IMR-90 (cell line): ENCODE data around the gene ZNF341. TPM values are rescaled to one million over a fixed set of nuclear protein-coding genes. Genes with fewer than 3 reads are reported as not detected.

Experiments used
- ATAC-seq: fragments of 200-7000 bp; cut with Tn5 transposase; 2 replicates; pipeline ENCODE4 v1.9.1; 2020; ENCODE audit warnings: low read depth, mild to moderate bottlenecking, moderate library complexity
- BruUV-seq: library from RNA; stranded (reverse); fragments of 400-500 nt; replicated peaks from 2 replicates; lab custom pipeline; 2021; lab: Mats Ljungman, UMichigan
- CTCF ChIA-PET: fragments of 300-600 bp; formaldehyde crosslinking; extraction: SDS; loops from one replicate; lab custom pipeline; 2021; ENCODE audit warnings: antibody characterized with exemption; lab: Yijun Ruan, JAX
- POLR2A ChIA-PET: fragments of 300-600 bp; sonication (Branson Sonifier 250); formaldehyde crosslinking; loops from one replicate; lab custom pipeline; 2022; ENCODE audit warnings: antibody characterized with exemption; ENCODE audit not compliant: unreplicated experiment; lab: Charles Lee
- DNase-seq: peaks from one replicate; pipeline ENCODE4 v3.0.0; 2013
- H2AFZ ChIP-seq: replicated peaks from 2 replicates; pipeline ENCODE3; 2013; ENCODE audit warnings: low read length, mild to moderate bottlenecking; ENCODE audit not compliant: poor library complexity
- H2AK5ac ChIP-seq: 2 replicates; pipeline ENCODE4 v1.6.1; 2013; ENCODE audit warnings: low read depth, low read length, inconsistent platforms
- H2AK9ac ChIP-seq: replicated peaks from 2 replicates; pipeline ENCODE3; 2013; ENCODE audit warnings: mild to moderate bottlenecking, low read depth, low read length, moderate library complexity; ENCODE audit not compliant: poor library complexity
- H2BK120ac ChIP-seq: 2 replicates; pipeline ENCODE4 v1.6.1; 2013; ENCODE audit warnings: low read depth, low read length, inconsistent platforms
- H2BK15ac ChIP-seq: 3 replicates; pipeline ENCODE4 v1.6.1; 2013; ENCODE audit warnings: low read depth, low read length, inconsistent platforms
- H2BK20ac ChIP-seq: 2 replicates; pipeline ENCODE4 v1.6.1; 2013; ENCODE audit warnings: low read depth, mild to moderate bottlenecking, inconsistent platforms, low read length, moderate library complexity
- H2BK5ac ChIP-seq: 2 replicates; pipeline ENCODE4 v1.6.1; 2013; ENCODE audit warnings: mild to moderate bottlenecking, low read depth, low read length, inconsistent platforms; ENCODE audit not compliant: poor library complexity, severe bottlenecking
- H3K14ac ChIP-seq: replicated peaks from 2 replicates; pipeline ENCODE4 v1.6.1; 2013; ENCODE audit warnings: low read depth, low read length, inconsistent platforms
- H3K18ac ChIP-seq: 2 replicates; pipeline ENCODE4 v1.6.1; 2013; ENCODE audit warnings: low read depth, low read length, control low read depth
- H3K23ac ChIP-seq: 2 replicates; pipeline ENCODE4 v1.6.1; 2013; ENCODE audit warnings: low read depth, low read length, inconsistent platforms
- H3K27ac ChIP-seq: 2 replicates; pipeline ENCODE4 v1.5.1; 2013; ENCODE audit warnings: mild to moderate bottlenecking, control low read depth, low read length; ENCODE audit not compliant: insufficient read depth
- H3K27me3 ChIP-seq: 2 replicates; pipeline ENCODE4 v1.6.1; 2013; ENCODE audit warnings: low read length; ENCODE audit not compliant: control insufficient read depth, insufficient read depth
- H3K36me3 ChIP-seq: 2 replicates; pipeline ENCODE4 v1.6.1; 2013; ENCODE audit warnings: low read length, mixed read lengths; ENCODE audit not compliant: control insufficient read depth, insufficient read depth
- H3K4ac ChIP-seq: 2 replicates; pipeline ENCODE4 v1.6.1; 2013; ENCODE audit warnings: low read depth, low read length, inconsistent platforms
- H3K4me1 ChIP-seq: 2 replicates; pipeline ENCODE4 v1.6.1; 2013; ENCODE audit warnings: low read length, mixed read lengths; ENCODE audit not compliant: control insufficient read depth, insufficient read depth
- H3K4me2 ChIP-seq: 2 replicates; pipeline ENCODE4 v1.6.1; 2013; ENCODE audit warnings: low read depth, mild to moderate bottlenecking, control low read depth, low read length, moderate library complexity
- H3K4me3 ChIP-seq: 2 replicates; pipeline ENCODE4 v1.5.1; 2013; ENCODE audit warnings: low read depth, mild to moderate bottlenecking, control low read depth, low read length, moderate library complexity; ENCODE audit not compliant: insufficient read depth
- H3K56ac ChIP-seq: 2 replicates; pipeline ENCODE4 v1.6.1; 2013; ENCODE audit warnings: low read length, inconsistent platforms; ENCODE audit not compliant: insufficient read depth; ENCODE audit errors: extremely low read depth
- H3K79me1 ChIP-seq, 2 experiments: 2 replicates each; pipeline ENCODE4 v1.6.1; 2013; ENCODE audit warnings: low read length in 2 of 2, inconsistent platforms in 1 of 2, low read depth in 1 of 2
- H3K9ac ChIP-seq: 2 replicates; pipeline ENCODE4 v1.6.1; 2013; ENCODE audit warnings: low read depth, low read length, control low read depth
- H3K9me1 ChIP-seq: 2 replicates; pipeline ENCODE4 v1.6.1; 2013; ENCODE audit warnings: low read length, inconsistent platforms; ENCODE audit not compliant: insufficient read depth
- H3K9me3 ChIP-seq: 2 replicates; pipeline ENCODE4 v1.6.1; 2013; ENCODE audit warnings: low read length; ENCODE audit not compliant: control insufficient read depth, insufficient read depth
- H4K20me1 ChIP-seq: 2 replicates; pipeline ENCODE4 v1.6.1; 2013; ENCODE audit warnings: low read length, inconsistent platforms; ENCODE audit not compliant: insufficient read depth
- H4K5ac ChIP-seq: 2 replicates; pipeline ENCODE4 v1.6.1; 2013; ENCODE audit warnings: mild to moderate bottlenecking, low read depth, low read length, control low read depth
- H4K8ac ChIP-seq, 2 experiments: 2 replicates each; pipeline ENCODE4 v1.6.1; 2013; ENCODE audit warnings: low read depth in 2 of 2, low read length in 2 of 2, control low read depth in 1 of 2, inconsistent platforms in 1 of 2
- H4K91ac ChIP-seq: 2 replicates; pipeline ENCODE4 v1.6.1; 2013; ENCODE audit warnings: low read depth, low read length, inconsistent platforms; ENCODE audit not compliant: insufficient read depth
- BHLHE40 ChIP-seq: fragments of 150-350 bp; IDR thresholded peaks from 2 replicates; pipeline ENCODE4 v1.6.1; 2016; ENCODE audit warnings: mild to moderate bottlenecking, low read depth, low read length
- CEBPB ChIP-seq: IDR thresholded peaks from 2 replicates; pipeline ENCODE4 v1.6.1; 2012; ENCODE audit warnings: low read depth, low read length, improper control_type of control experiment
- CHD1 ChIP-seq: IDR thresholded peaks from 2 replicates; pipeline ENCODE4 v1.6.1; 2012; ENCODE audit warnings: low read depth, low read length, improper control_type of control experiment
- FOS ChIP-seq: fragments of 150-350 bp; IDR thresholded peaks from 2 replicates; pipeline ENCODE4 v1.6.1; 2016; ENCODE audit warnings: low read depth, low read length
- NFE2L2 ChIP-seq: fragments of 150-350 bp; IDR thresholded peaks from 2 replicates; pipeline ENCODE4 v1.6.1; 2016; ENCODE audit warnings: low read depth, mild to moderate bottlenecking, low read length
- RAD21 ChIP-seq: IDR thresholded peaks from 2 replicates; pipeline ENCODE4 v1.6.1; 2012; ENCODE audit warnings: low read length, improper control_type of control experiment
- RCOR1 ChIP-seq: IDR thresholded peaks from 2 replicates; pipeline ENCODE4 v1.6.1; 2012; ENCODE audit warnings: mild to moderate bottlenecking, low read length, improper control_type of control experiment; ENCODE audit not compliant: insufficient replicate concordance
- RFX5 ChIP-seq: IDR thresholded peaks from 2 replicates; pipeline ENCODE4 v1.8.0; 2012; ENCODE audit warnings: low read depth, mild to moderate bottlenecking, low read length, moderate library complexity
- WGBS, 2 experiments: methylation state at CpG; one replicate each; pipeline versions ENCODE4 v1.1.5 to v1.1.7; 2013; ENCODE audit warnings: missing lambda C conversion rate in 2 of 2; ENCODE audit not compliant: insufficient read length in 1 of 2; ENCODE audit errors: extremely low coverage in 2 of 2; 5-methylcytosine and 5-hydroxymethylcytosine counted together
- dilution Hi-C: fragments of 300-500 bp; cut with HindIII; formaldehyde crosslinking; loops from one replicate; pipeline ENCODE4 v1.14.3; 2018; ENCODE audit warnings: low sequenced_read_pairs; ENCODE audit not compliant: unreplicated experiment
- in situ Hi-C: fragments of 300-500 bp; cut with MboI; formaldehyde crosslinking; loops from 3 replicates; pipeline ENCODE4 v1.14.3; 2019; ENCODE audit warnings: low sequenced_read_pairs, inconsistent platforms, mixed read lengths
- intact Hi-C: fragments of 100-400 bp; cut with micrococcal nuclease; formaldehyde crosslinking; loops from 2 replicates; pipeline ENCODE4 v1.10.0; 2022
- polyA plus RNA-seq, 3 experiments: library from polyadenylated mRNA; depleted of rRNA; stranded (reverse); fragments of >200 nt; gene quantifications; 2 replicates each; pipeline ENCODE4 v1.2.3, GENCODE V29; 2012; ENCODE audit warnings: low replicate concordance in 1 of 3
- total RNA-seq: library from RNA; depleted of rRNA; stranded (reverse); fragments of >200 nt; gene quantifications from 2 replicates; pipeline ENCODE4 v1.2.3, GENCODE V29; 2012
- TF ChIP-seq, protein P1 (sequence below): fragments of 150-350 bp; IDR thresholded peaks from 2 replicates; pipeline ENCODE4 v1.6.1; 2017; ENCODE audit warnings: mild to moderate bottlenecking, antibody characterized with exemption, low read length, low read depth

Gene ZNF341
- total and polyA plus RNA-seq, 2 of the 4 experiments (the other 2 are of a cell fraction), result 1.1 to 3.4 TPM

DNA sequence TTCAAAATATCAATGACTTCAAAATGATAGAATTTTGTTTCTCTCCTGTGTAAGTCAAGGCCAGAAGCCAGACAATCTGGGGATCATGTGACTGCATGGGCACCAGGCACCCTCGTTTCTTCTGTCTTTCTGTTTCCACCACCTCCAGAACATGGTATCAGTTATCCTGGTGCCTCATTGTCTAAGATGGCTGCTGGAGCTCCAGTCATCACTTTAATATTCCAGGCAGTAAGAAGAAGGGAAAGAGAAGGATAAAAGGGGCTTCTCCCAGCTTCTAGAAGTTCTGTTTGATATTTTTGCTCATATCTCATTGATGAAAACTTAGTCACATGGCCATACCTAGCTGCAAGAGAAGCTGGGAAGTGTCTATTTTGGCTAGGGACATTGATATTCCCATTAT, 25.7 kb downstream of the ZNF341 start:
- Histone ChIP-seq H3K4ac (no peak overlapping the region), H4K20me1 (no peaks in the 10 kb centered on the region), H3K14ac (no peak overlapping the region), H2BK20ac (no peak overlapping the region), H2BK15ac (no peak overlapping the region), H3K23ac (no peak overlapping the region), H3K4me3 (no peak overlapping the region), H3K56ac (no peak overlapping the region), H3K9me3 (0 out of 2 replicates have a peak, but pooled peaks cover 4% of the 10 kb centered on the region), H3K27ac (no peak overlapping the region), H2AK9ac (no peak overlapping the region), H4K8ac (no peak overlapping the region), H3K18ac (no peak overlapping the region), H3K36me3 (peaks cover 26% of the 10 kb centered on the region), H2BK120ac (no peak overlapping the region), H3K4me2 (no peak overlapping the region), H3K27me3 (no peaks in the 10 kb centered on the region), H4K5ac (no peak overlapping the region), H3K79me1 (no peaks in the 10 kb centered on the region; a peak in 1 of 4 replicates), H2AFZ (no peak overlapping the region), H3K9me1 (no peaks in the 10 kb centered on the region), H3K9ac (no peak overlapping the region), H2BK5ac (no peak overlapping the region), H2AK5ac (no peak overlapping the region), H3K4me1 (no peaks in the 10 kb centered on the region), H4K91ac (no peak overlapping the region)
- BruUV-seq, result no TSS peak
- in situ Hi-C loops, result no loop called here
- ChIA-PET POLR2A (no interaction called here), CTCF (no interaction called here)
- no peak for DNase-seq
- intact Hi-C loops, result no loop called here
- ATAC-seq, result no peak
- TF ChIP-seq BHLHE40 (no peak), RCOR1 (no peak), NFE2L2 (no peak), RFX5 (no peak), FOS (no peak), CEBPB (no peak), CHD1 (no peak), RAD21 (no peak)
- TF ChIP-seq, protein P1, sequence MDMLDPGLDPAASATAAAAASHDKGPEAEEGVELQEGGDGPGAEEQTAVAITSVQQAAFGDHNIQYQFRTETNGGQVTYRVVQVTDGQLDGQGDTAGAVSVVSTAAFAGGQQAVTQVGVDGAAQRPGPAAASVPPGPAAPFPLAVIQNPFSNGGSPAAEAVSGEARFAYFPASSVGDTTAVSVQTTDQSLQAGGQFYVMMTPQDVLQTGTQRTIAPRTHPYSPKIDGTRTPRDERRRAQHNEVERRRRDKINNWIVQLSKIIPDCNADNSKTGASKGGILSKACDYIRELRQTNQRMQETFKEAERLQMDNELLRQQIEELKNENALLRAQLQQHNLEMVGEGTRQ, result no peak
- dilution Hi-C loops, result no loop called here
- no CpG with 5 or more reads among the region's 1 CpG for WGBS, 2 experiments
